HG02973 (cell line): Measurements from ENCODE around the gene TFDP1.
A peak's percentile ranks its signal among the peaks of the same experiment; 100 is the strongest.

Source experiments
- ATAC-seq: cut with Tn5 transposase; IDR thresholded peaks from one replicate; pipeline ENCODE4 v1.9.1; 2021; ENCODE audit warnings: moderate library complexity; ENCODE audit not compliant: unreplicated experiment

The TFDP1 gene

GRCh38 chr13:113584205-113584869 lies at the start of gene TFDP1:
TSS of gene TFDP1 (plus strand) at chr13:113584753. CDS start at chr13:113585838, 1,085 bp downstream.
- ATAC-seq, result peak; percentile 86

- ATAC-seq, result no peak
Measured at GRCh38 chr13:113535381-113535781, 49.2 kb upstream of the TFDP1 start.

- ATAC-seq, result no peak
Measured at GRCh38 chr13:113536461-113537110, 48.0 kb upstream of the TFDP1 start.

GRCh38 chr13:113537205-113537604 lies 47.3 kb upstream of the TFDP1 start:
- ATAC-seq, result no peak

- ATAC-seq, result no peak
Measured at GRCh38 chr13:113537909-113538688, 46.5 kb upstream of the TFDP1 start.

GRCh38 chr13:113538689-113539058 lies 45.9 kb upstream of the TFDP1 start:
- no peak for ATAC-seq

GRCh38 chr13:113539176-113539575 lies 45.4 kb upstream of the TFDP1 start:
- ATAC-seq, result no peak

GRCh38 chr13:113539822-113540221 lies 44.7 kb upstream of the TFDP1 start:
- ATAC-seq, result no peak

GRCh38 chr13:113540523-113540922 lies 44.0 kb upstream of the TFDP1 start:
- no peak for ATAC-seq

- no peak for ATAC-seq
Measured at GRCh38 chr13:113542751-113543424, 41.7 kb upstream of the TFDP1 start.

- ATAC-seq, result no peak
Measured at GRCh38 chr13:113544071-113544891, 40.3 kb upstream of the TFDP1 start.

GRCh38 chr13:113544896-113545295 lies 39.7 kb upstream of the TFDP1 start:
- no peak for ATAC-seq

GRCh38 chr13:113545455-113545930 lies 39.1 kb upstream of the TFDP1 start:
- ATAC-seq, result no peak

GRCh38 chr13:113545931-113546516 lies 38.5 kb upstream of the TFDP1 start:
- ATAC-seq, result no peak

GRCh38 chr13:113546571-113547237 lies 37.8 kb upstream of the TFDP1 start:
- no peak for ATAC-seq

- ATAC-seq, result no peak
Measured at GRCh38 chr13:113547238-113547971, 37.1 kb upstream of the TFDP1 start.

- no peak for ATAC-seq
Measured at GRCh38 chr13:113548171-113548641, 36.3 kb upstream of the TFDP1 start.

- ATAC-seq, result no peak
Measured at GRCh38 chr13:113548778-113549621, 35.6 kb upstream of the TFDP1 start.
